K562 (cell line): ENCODE results near the gene SLC28A1. TPM values are rescaled to one million over a fixed set of nuclear protein-coding genes. Genes with fewer than 3 reads are reported as not detected.
A peak's percentile ranks its signal among the peaks of the same experiment; 100 is the strongest.

Experiments used
- ADNP ChIP-seq: fragments of 200-800 bp; sonication (Bioruptor generic); IDR thresholded peaks from 2 replicates; pipeline ENCODE4 v1.6.1; 2016; ENCODE audit warnings: missing genetic modification characterization, missing compliant biosample characterization
- CSDE1 ChIP-seq, 2 experiments: fragments of 450-650 bp; IDR thresholded peaks; 2 replicates each; pipeline ENCODE4 v1.6.1; 2016; ENCODE audit warnings: mild to moderate bottlenecking in 1 of 2
- CXXC5 ChIP-seq: fragments of 250-450 bp; sonication (Bioruptor Pico); IDR thresholded peaks from 2 replicates; pipeline ENCODE4 v1.8.0; 2022; ENCODE audit warnings: inconsistent platforms, mild to moderate bottlenecking, moderate library complexity
- FIP1L1 ChIP-seq: fragments of 200-400 bp; formaldehyde crosslinking; IDR thresholded peaks from 2 replicates; pipeline ENCODE4 v1.6.1; 2018; ENCODE audit warnings: mild to moderate bottlenecking, low read depth, low read length; ENCODE audit not compliant: poor library complexity, severe bottlenecking
- FOXA1 ChIP-seq: fragments of 450-650 bp; IDR thresholded peaks from 2 replicates; pipeline ENCODE4 v1.6.1; 2016; ENCODE audit warnings: mild to moderate bottlenecking, borderline replicate concordance
- HCFC1 ChIP-seq: IDR thresholded peaks from 2 replicates; pipeline ENCODE4 v1.6.1; 2012; ENCODE audit warnings: low read depth, low read length, improper control_type of control experiment
- HNRNPUL1 ChIP-seq: fragments of 200-400 bp; formaldehyde crosslinking; IDR thresholded peaks from 2 replicates; pipeline ENCODE4 v1.6.1; 2017; ENCODE audit warnings: low read length
- KDM2B ChIP-seq: fragments of 250-450 bp; sonication (Bioruptor Pico); IDR thresholded peaks from 2 replicates; pipeline ENCODE4 v1.8.0; 2021; ENCODE audit warnings: mild to moderate bottlenecking, moderate library complexity
- NR4A1 ChIP-seq, 2 experiments: fragments of 250-450 bp in 1 of 2; fragments of 450-650 bp in 1 of 2; sonication (Bioruptor Pico) in 1 of 2; IDR thresholded peaks; 2 replicates each; pipeline versions ENCODE4 v1.4.0 to v1.6.1; 2016 to 2020; ENCODE audit warnings: mild to moderate bottlenecking in 2 of 2, missing compliant biosample characterization in 1 of 2, missing genetic modification characterization in 1 of 2, moderate library complexity in 1 of 2
- RAD51 ChIP-seq: fragments of 450-650 bp; IDR thresholded peaks from 2 replicates; pipeline ENCODE4 v1.7.1; 2016; ENCODE audit warnings: low read depth, mild to moderate bottlenecking, borderline replicate concordance
- RBM34 ChIP-seq: fragments of 200-400 bp; formaldehyde crosslinking; IDR thresholded peaks from 2 replicates; pipeline ENCODE4 v1.6.1; 2018; ENCODE audit warnings: low read length, borderline replicate concordance; ENCODE audit not compliant: insufficient read depth
- SMARCE1 ChIP-seq: fragments of 450-650 bp; IDR thresholded peaks from 2 replicates; pipeline ENCODE4 v1.7.1; 2016; ENCODE audit warnings: mild to moderate bottlenecking
- SREBF1 ChIP-seq: fragments of 150-350 bp; IDR thresholded peaks from 2 replicates; pipeline ENCODE4 v1.6.1; 2014; ENCODE audit warnings: antibody characterized with exemption, low read depth, low read length, borderline replicate concordance
- SRSF1 ChIP-seq: fragments of 200-400 bp; formaldehyde crosslinking; IDR thresholded peaks from 2 replicates; pipeline ENCODE4 v1.6.1; 2017; ENCODE audit warnings: mild to moderate bottlenecking, low read depth, low read length, moderate library complexity
- STAT5A ChIP-seq: IDR thresholded peaks from 2 replicates; pipeline ENCODE4 v1.6.1; 2012; ENCODE audit warnings: low read length, inconsistent platforms, borderline replicate concordance
- SUPT5H ChIP-seq: fragments of 450-650 bp; IDR thresholded peaks from 2 replicates; pipeline ENCODE4 v1.6.1; 2016
- ZFX ChIP-seq: sonication (generic); formaldehyde crosslinking; IDR thresholded peaks from 2 replicates; pipeline ENCODE4 v1.8.0; 2022; ENCODE audit warnings: mild to moderate bottlenecking, missing genetic modification reagents, moderate library complexity
- polyA plus RNA-seq, 8 experiments: library from polyadenylated mRNA; depleted of rRNA in 4 of 8; stranded (reverse) in 5 of 8; unstranded in 3 of 8; fragments of >200 nt; fragmentation: Nextera tagmentation in 2 of 8; fragmentation: Illumina TruSeq in 1 of 8; extraction: Ambion mirVana in 2 of 8; extraction: Trizol in 1 of 8; gene quantifications; 2 replicates each; pipeline versions ENCODE4 v1.2.1 to v1.2.3, GENCODE V29; 2011 to 2014; ENCODE audit warnings: inconsistent platforms in 1 of 8, missing spikeins in 1 of 8
- total RNA-seq, 7 experiments: library from RNA; depleted of rRNA in 6 of 7; stranded (reverse); fragments of >200 nt in 6 of 7; fragmentation: Illumina TruSeq in 2 of 7; extraction: Trizol in 2 of 7; gene quantifications; 2 replicates each; pipeline versions ENCODE4 v1.2.1 to v1.2.3, GENCODE V29; 2011 to 2021; ENCODE audit warnings: low replicate concordance in 1 of 7
- TF ChIP-seq, protein P1 (sequence below): sonication (generic); formaldehyde crosslinking; IDR thresholded peaks from 2 replicates; pipeline ENCODE4 v1.8.0; 2022; ENCODE audit warnings: mild to moderate bottlenecking, missing genetic modification reagents
- TF ChIP-seq, protein P2 (sequence below): fragments of 450-650 bp; IDR thresholded peaks from 2 replicates; pipeline ENCODE4 v1.7.0; 2016; ENCODE audit warnings: borderline replicate concordance
- TF ChIP-seq, protein P3 (sequence below): fragments of 250-450 bp; sonication (Bioruptor Pico); IDR thresholded peaks from 2 replicates; pipeline ENCODE4 v1.5.0; 2021; ENCODE audit warnings: mild to moderate bottlenecking, borderline replicate concordance

The SLC28A1 gene
- total and polyA plus RNA-seq, 9 of the 15 experiments (the other 6 are each of a cell fraction or from before 2014, with no cell fraction given) = 0.04 TPM; not detected in 8

DNA sequence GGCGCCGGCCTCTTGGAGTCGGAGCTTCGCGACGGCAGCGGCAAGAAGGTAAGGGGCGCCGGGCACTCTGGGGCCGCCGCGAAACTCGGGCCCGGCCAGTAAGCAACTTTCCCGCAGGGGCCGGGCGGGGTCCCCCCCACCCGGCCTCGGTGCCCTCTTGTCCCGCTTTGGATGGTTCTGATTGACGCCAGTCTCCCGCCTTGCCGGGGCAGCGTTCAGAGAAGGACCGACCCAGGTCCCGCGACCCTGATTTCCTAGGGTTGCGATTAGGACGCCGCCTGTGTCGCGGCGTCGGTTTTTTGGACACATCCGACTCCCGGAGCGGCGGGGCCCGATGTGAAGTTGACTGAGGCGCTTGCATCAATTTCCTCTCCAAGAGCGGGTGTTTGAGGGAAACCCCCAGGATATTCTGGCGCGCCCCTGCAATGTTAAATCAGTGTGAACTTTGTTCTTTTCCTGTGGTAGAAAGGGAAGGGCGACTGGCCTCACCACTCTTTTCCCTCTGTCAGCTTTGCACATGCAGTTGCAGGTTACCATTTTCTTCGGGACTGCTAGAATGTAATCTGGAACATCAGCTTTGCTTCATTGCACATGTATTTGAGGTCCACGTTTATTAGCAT lies 97.9 kb downstream of the SLC28A1 start (continued):
- no peak for TF ChIP-seq FOXA1
- no peak for TF ChIP-seq RBM34
- TF ChIP-seq, protein P1, sequence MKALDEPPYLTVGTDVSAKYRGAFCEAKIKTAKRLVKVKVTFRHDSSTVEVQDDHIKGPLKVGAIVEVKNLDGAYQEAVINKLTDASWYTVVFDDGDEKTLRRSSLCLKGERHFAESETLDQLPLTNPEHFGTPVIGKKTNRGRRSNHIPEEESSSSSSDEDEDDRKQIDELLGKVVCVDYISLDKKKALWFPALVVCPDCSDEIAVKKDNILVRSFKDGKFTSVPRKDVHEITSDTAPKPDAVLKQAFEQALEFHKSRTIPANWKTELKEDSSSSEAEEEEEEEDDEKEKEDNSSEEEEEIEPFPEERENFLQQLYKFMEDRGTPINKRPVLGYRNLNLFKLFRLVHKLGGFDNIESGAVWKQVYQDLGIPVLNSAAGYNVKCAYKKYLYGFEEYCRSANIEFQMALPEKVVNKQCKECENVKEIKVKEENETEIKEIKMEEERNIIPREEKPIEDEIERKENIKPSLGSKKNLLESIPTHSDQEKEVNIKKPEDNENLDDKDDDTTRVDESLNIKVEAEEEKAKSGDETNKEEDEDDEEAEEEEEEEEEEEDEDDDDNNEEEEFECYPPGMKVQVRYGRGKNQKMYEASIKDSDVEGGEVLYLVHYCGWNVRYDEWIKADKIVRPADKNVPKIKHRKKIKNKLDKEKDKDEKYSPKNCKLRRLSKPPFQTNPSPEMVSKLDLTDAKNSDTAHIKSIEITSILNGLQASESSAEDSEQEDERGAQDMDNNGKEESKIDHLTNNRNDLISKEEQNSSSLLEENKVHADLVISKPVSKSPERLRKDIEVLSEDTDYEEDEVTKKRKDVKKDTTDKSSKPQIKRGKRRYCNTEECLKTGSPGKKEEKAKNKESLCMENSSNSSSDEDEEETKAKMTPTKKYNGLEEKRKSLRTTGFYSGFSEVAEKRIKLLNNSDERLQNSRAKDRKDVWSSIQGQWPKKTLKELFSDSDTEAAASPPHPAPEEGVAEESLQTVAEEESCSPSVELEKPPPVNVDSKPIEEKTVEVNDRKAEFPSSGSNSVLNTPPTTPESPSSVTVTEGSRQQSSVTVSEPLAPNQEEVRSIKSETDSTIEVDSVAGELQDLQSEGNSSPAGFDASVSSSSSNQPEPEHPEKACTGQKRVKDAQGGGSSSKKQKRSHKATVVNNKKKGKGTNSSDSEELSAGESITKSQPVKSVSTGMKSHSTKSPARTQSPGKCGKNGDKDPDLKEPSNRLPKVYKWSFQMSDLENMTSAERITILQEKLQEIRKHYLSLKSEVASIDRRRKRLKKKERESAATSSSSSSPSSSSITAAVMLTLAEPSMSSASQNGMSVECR = no peak
- no peak for TF ChIP-seq ADNP
- no peak for TF ChIP-seq STAT5A
- TF ChIP-seq RAD51 = no peak
- TF ChIP-seq SRSF1 = no peak
- no peak for TF ChIP-seq NR4A1 (CRISPR knock-in tag; IDR thresholded peaks at IDR 0.05)
- TF ChIP-seq NR4A1 (tag; IDR thresholded peaks at IDR 0.05) = no peak
- no peak for TF ChIP-seq HNRNPUL1
- TF ChIP-seq, protein P2, sequence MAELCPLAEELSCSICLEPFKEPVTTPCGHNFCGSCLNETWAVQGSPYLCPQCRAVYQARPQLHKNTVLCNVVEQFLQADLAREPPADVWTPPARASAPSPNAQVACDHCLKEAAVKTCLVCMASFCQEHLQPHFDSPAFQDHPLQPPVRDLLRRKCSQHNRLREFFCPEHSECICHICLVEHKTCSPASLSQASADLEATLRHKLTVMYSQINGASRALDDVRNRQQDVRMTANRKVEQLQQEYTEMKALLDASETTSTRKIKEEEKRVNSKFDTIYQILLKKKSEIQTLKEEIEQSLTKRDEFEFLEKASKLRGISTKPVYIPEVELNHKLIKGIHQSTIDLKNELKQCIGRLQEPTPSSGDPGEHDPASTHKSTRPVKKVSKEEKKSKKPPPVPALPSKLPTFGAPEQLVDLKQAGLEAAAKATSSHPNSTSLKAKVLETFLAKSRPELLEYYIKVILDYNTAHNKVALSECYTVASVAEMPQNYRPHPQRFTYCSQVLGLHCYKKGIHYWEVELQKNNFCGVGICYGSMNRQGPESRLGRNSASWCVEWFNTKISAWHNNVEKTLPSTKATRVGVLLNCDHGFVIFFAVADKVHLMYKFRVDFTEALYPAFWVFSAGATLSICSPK = no peak
- no peak for TF ChIP-seq CXXC5 (CRISPR knock-in tag)
- TF ChIP-seq SREBF1 = no peak
- no peak for TF ChIP-seq FIP1L1
- 0 out of 2 replicates have a peak, but pooled peaks have one; percentile 11 for TF ChIP-seq KDM2B
- TF ChIP-seq, protein P3, sequence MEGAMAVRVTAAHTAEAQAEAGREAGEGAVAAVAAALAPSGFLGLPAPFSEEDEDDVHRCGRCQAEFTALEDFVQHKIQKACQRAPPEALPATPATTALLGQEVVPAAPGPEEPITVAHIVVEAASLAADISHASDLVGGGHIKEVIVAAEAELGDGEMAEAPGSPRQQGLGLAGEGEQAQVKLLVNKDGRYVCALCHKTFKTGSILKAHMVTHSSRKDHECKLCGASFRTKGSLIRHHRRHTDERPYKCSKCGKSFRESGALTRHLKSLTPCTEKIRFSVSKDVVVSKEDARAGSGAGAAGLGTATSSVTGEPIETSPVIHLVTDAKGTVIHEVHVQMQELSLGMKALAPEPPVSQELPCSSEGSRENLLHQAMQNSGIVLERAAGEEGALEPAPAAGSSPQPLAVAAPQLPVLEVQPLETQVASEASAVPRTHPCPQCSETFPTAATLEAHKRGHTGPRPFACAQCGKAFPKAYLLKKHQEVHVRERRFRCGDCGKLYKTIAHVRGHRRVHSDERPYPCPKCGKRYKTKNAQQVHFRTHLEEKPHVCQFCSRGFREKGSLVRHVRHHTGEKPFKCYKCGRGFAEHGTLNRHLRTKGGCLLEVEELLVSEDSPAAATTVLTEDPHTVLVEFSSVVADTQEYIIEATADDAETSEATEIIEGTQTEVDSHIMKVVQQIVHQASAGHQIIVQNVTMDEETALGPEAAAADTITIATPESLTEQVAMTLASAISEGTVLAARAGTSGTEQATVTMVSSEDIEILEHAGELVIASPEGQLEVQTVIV (CRISPR knock-in tag) = no peak
- TF ChIP-seq CSDE1 (IDR thresholded peaks at IDR 0.05) = 0 out of 4 replicates have a peak, but pooled peaks of 1 of the 2 experiments have one; percentile 28
- no peak for TF ChIP-seq SUPT5H
- TF ChIP-seq HCFC1 = no peak
- TF ChIP-seq ZFX (CRISPR knock-in tag) = peak; percentile 37; the same call in 1 of the 2 replicates
- TF ChIP-seq SMARCE1 = 0 out of 2 replicates have a peak, but pooled peaks have one; percentile 12
